HG03521 (cell line): ENCODE data around the gene ABCC3.

ENCODE experiments used
- ATAC-seq: cut with Tn5 transposase; IDR thresholded peaks from one replicate; pipeline ENCODE4 v1.9.1; 2021; ENCODE audit warnings: mild to moderate bottlenecking, moderate library complexity; ENCODE audit not compliant: unreplicated experiment

ABCC3 gene

DNA sequence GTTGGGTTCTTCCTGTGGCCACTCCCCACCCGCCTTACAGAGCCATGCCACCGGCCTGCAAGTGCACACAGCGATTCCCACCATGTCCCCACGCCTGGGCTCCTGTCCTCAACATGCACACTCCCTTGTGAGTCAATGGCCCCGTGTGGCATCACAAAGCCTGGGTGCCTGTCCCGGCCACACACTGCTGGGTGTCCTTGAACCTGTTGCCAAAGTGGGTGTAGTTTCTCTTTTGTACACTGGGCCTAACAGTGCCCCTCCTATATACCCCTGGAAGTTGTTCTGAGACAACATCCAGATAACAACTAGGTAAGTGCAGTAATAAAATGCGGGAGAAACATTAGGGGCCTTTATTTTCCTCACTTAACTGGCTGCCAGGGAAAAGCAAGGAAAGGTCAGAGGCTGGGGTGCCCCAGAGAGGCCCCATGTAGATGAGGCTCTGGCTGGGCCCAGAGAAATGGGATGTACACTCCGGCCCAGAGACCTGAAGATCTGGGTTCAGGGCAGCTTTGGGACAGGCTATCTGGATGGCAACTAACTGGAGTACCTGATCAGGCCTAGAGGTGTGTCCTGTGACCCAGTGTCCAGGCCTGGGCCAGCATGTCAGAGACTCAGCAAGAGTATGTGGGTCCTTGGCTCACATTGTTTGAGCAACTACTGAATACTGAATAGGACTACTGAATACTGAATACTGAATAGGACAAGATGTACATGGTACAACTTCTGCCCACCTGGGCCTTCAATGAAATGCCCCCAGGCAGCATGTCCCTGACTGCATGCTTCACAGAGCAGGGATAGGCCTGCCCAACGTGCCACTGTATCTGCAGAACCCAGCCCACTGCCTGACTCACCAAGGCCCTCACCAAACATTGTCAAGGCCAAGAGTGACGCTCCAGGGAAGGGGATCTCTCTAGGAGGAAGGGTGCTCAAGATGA lies 8.3 kb downstream of the ABCC3 start:
- ATAC-seq, result no peak

DNA sequence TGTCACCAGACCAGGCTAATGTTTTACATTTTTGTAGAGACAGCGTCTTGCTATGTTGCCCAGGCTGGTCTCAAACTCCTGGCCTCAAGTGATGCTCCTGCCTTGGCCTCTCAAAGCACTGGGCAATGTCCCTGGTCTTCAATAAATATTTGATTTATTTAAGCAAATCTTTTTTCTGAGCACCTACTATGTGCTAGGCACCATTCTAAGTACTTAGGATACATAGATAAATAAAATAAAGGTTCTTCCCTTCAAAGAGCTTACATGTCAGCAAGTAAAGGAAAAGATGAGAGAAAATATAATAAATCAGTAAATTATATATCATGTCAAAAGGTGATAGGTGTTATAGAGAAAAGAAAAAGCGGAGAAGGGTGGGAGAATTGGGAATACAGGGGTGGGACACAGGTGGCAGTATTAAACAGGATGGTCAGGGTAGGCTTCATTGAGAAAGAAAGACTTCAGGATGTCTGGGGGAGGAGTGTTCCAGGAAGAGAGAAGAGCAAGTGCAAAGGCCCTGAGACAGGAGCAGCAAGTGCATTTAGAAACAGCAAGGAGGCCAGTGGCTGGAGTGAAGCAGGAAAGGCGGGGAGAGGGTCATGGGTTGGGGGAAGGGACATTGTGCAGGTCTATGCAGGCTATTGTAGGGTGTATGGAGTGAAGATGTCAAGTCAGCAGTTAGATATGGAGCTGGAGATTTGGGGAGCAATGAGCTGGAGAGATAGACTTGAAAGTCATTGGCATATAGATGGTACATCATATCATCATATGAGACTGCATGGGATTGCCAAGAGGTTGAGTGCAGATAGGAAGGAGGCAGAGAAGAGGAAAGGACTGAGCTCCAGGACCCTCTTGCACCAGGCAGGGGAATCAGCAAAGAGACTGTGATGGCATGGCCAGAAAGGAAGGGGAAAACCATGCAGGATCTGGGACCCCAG lies 11.3 kb downstream of the ABCC3 start:
- ATAC-seq, result no peak

DNA sequence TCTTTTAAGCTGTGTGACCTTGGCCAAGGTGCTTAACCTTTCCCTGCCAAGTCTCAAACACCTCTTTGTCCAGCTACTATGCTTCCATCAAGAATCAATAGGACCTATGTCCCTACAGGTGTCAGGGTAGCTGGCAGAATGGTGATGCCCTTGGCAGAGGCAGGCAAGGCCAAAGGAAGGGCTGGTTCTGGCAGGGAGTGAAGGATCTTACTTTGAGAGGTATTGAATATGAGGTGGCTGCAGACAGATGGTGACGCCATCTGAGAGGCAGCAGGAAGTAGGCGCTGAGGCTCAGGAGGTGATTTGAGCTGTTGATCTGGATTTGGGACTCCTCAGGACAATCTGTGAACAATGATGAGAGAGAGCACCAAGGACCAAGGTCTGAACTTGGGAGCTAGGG lies 12.5 kb downstream of the ABCC3 start:
- ATAC-seq, result no peak

DNA sequence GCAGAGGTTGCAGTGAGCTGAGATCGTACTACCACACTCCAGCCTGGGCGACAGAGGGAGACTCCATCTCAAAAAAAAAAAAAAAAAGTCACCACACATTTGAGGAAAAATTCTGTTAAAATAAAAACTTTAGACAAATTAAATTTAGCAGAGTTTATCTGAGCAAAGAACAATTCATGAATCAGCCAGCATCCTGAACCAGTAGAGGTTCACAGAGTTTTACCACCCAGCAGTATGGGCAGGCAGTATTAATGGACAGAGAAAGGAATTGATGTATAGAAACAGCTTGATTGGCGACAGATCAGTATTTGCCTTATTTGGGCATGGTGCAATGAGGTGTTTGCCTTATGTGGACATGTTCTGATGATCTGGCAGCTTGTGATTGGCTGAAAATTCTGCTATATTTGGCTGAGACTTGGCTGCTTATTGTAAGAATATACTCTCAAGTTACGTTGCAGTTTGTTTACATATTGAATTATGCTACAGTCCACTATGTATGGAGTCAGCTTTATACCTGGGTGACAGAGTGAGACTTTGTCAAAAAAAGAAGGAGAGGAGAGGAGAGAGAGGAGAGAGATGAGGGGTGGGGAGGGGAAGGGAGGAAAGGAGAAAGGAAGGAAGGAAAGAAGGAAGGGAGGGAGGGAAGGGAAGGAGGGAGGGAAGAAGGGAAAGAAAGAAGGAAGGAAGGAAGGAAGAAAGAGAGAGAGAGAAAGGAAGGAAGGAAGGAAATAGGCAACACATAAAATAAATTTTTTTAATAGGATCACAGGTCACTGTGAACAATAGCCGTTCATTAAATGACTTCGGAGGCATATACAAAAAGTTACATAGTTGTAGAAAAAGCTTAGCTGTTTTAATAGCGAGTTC lies 14.6 kb downstream of the ABCC3 start:
- ATAC-seq, result no peak

DNA sequence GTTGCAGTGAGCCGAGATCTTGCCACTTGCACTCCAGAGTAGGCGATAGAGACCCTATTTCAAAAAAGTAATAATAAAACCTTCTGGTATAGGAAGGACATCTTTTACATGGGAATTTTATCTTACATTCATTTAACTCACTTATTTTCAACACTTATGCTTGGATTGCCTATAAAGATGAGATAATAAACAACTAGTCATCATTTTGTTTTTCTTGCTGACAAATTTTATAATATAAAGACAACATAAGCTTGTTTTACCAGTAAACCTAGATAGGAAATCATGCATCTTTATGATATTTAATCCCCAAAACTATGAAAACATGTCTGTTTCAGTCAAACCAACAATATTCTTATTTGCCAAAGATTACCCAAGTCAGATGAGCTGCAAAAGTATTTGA lies 17.0 kb downstream of the ABCC3 start:
- ATAC-seq, result no peak

DNA sequence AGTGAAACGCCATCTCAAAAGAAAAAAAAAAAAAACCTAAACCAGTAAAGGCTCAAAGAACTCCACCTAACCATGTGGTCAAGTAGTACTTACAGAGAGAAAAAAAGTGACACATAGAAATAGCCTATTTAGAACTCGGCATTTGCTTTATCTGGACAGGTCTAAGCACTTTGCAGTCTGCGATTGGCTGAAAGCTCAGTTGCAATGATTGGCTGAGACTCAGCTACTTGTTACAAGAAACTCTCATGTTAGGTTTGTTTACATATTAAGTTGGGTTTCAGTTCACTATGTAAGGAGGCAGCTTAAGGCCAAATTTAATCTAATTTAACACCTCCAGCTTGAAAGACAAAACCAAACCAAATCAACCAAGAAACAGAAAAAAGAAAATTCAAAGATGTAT lies 19.1 kb downstream of the ABCC3 start:
- no peak for ATAC-seq

DNA sequence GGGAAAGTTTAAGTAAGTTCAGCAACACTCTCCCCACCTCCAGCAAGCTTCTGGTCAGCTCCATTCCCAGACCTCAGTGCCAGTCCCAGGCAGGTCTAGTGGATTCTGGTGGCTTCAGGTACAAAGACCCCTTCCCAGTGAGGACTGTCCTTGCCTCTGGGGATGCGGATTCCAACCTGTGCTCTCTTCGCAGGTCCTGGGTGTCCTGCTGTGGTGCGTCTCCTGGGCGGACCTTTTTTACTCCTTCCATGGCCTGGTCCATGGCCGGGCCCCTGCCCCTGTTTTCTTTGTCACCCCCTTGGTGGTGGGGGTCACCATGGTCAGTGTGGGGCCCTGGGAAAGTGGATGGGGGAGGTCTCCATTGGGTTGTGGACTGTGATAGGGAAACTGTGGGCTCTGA lies 21.8 kb downstream of the ABCC3 start:
- no peak for ATAC-seq

DNA sequence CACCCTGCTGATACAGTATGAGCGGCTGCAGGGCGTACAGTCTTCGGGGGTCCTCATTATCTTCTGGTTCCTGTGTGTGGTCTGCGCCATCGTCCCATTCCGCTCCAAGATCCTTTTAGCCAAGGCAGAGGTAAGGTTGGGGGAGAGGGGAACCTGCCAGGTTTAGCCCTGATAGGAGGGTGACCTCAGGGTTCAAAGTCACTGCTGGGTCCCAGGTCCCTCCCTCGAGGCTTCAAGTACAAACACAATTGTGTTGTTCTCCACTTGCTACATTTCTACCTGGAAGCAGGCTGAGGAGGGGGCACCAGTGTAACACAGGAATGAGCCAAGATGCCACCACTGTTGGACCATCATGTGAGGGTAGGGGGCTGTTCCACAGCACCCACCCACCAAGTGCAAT lies 22.4 kb downstream of the ABCC3 start:
- no peak for ATAC-seq

DNA sequence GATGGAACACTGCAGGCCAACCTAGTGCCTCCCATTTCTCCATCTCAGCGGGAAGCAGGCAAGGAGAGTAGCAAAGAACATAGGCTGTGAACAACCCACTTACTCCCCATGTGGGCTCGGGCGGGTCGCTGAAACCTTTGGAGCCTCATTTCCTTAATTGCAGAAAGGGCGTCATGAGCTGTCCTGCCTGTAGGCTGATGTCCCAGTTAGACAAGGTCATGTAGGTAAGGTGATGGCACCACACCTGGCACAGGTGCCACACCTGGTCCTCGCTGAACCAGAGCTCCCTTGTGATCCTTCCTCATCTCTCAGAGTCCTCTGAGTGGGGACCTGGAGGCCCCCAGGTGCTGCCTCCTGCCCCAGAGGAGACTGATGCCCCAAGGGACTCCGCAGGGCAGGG lies 22.9 kb downstream of the ABCC3 start:
- ATAC-seq, result no peak

DNA sequence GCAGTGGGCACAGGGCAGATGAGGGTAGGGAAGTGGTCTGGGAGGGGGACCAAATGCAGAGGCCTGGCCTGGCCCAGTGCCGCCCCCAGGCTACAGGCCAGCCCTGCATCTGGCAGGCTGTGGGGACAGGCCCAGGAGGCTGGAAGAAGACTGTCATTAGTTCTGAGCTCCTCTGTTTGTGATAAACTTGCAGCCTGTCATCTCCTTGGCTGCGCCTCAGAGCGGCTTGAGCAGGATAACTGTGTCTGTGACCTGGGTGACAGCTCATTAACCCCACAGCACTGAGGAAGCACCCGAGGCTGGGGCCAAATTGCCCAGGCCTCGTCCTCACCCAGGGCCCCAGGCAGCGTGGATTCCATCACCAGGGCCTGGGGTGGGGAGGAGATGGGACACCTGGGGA lies 23.9 kb downstream of the ABCC3 start:
- ATAC-seq, result no peak

DNA sequence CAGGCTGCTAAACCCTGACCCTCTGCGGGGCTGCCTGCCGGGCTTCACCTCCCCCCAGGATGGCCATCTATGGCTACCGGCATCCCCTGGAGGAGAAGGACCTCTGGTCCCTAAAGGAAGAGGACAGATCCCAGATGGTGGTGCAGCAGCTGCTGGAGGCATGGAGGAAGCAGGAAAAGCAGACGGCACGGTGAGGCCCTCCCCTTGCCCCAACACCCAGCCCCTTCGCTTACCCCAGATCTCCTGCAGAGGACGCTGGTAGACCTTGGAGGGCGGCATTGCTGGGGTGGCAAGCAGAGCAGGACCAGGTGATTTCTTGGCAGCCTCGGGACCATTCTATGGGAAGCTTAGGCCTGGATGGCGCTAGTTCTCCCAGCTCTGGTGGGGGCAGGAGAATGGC lies 24.5 kb downstream of the ABCC3 start:
- ATAC-seq, result no peak

DNA sequence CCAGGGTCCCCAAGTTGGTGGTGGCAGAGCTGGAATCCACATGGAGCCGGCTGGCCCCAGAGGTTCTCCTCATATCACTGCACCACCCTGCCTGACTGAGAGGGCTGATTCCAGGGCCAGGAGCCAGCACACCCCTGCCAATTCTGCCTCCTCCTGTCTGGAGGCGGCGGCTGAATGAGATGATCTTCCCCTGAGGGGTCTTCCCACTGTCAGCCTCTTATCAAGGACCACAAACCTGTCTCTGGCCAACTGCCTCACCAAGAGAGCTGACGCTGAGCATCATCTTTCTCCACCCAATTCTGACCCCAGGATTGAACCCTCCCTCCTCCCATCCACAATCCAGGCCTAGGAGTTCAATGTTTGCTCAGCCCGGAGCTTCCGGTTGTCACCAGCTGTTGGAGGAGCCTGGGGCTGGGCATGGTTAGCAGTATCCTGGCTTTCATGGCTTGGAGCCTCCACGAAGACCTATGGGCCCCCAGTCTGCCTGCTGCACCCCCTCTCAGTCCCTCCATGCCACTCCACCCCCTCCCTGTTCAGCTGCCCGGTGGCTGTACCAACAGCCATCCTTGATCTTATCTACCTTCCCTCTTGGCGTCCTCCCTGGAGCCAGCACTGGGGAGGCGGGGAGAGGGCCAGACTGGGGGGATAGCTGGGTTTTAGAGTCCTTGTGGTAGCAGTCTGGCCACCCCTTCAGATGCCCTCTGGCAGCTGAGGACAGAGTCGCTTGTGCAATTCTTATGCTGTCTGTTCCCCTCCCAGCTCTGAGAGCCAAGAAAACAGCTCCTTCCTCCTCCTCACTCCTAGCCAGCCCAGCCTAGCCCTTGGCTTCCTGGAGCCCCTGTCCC lies 25.6 kb downstream of the ABCC3 start:
- ATAC-seq, result no peak

DNA sequence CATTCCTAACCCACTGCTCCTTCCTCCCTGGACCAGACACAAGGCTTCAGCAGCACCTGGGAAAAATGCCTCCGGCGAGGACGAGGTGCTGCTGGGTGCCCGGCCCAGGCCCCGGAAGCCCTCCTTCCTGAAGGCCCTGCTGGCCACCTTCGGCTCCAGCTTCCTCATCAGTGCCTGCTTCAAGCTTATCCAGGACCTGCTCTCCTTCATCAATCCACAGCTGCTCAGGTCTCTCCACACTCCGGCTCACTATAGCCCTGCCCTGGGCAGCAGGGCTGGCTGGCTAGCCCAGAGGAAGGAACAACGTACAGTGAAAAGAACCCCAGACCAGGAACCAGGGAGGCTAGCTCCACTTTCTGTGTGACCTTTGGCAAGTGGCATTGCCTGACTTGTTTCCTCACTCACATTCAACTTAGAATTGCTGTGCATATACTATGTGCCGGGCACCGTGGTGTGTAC lies 26.2 kb downstream of the ABCC3 start:
- ATAC-seq, result no peak

DNA sequence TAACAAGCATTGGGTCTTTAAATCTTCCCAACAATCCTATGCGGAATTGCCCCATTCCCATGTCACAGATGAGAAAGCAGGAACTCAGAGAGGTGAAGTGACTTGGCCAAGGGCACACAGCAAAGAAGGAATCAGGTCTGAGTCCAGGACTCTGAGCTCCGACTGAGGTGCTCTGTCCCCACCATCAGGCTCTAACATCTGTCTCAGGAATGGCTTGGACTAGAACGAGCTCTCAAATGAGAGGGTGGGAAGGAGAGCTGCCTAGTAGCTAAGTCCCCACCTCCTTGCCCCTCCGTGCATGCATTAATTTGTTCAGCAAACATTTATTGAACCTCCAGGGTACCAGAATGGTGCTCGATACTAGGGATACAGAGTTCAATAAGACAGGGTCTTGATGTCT lies 26.7 kb downstream of the ABCC3 start:
- no peak for ATAC-seq

DNA sequence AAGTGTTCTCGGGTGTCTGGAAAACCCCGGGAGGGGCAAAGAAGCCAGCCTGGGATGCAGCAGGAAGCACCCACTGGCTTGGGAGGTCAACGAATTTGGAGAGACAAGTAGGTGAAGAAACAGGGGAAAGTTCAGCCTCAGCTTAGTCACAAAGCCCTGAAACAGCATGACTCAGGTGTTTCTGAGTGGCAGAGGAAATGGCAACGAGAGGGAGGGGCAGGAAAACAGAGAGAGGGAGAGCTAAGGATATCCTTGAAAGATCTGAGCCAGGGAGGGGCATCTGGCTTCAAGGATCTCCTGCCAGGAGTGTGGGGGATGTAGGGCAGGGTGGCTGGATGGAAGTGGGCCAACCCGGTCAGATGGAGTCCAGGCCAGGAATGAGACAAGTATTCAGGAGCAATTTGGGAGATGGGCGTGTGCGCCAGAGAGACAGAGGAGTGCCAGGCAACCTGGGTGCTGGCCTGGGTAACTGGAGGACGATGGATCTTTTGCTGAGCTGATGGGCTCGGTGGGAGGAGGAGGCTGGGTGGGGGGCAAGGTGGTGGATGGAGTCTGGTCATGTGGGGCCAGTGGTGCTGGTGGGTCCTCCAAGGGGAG lies 27.2 kb downstream of the ABCC3 start:
- ATAC-seq, result no peak

DNA sequence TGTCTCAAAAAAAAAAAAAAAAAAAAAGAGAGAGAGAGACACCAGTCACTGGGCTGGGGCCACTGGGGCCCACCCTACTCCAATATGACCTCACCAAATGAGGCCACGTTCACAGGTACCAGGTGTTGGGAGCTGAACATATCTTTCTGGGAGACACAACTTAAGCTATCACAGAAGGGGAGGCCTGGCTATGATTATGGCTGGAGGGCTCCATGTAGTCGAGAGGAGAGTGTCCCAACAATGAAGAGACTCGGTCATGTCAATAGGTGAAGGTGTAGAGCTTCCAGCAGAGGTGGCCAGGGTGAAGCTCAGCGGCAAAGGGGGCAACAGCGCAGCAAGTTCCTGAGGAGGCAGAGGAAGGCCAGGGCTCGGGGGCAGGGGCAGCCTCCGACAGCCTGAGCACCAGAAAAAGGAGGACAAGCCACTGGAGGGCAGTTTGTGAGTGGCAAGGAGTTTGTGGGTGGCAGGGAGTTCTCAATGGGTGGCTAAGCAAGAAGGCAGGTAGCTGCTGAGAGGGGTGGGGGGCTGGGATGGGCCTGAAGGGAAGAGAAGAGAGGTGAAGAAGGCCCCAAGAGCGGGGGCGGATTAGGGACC lies 28.0 kb downstream of the ABCC3 start:
- ATAC-seq, result no peak

DNA sequence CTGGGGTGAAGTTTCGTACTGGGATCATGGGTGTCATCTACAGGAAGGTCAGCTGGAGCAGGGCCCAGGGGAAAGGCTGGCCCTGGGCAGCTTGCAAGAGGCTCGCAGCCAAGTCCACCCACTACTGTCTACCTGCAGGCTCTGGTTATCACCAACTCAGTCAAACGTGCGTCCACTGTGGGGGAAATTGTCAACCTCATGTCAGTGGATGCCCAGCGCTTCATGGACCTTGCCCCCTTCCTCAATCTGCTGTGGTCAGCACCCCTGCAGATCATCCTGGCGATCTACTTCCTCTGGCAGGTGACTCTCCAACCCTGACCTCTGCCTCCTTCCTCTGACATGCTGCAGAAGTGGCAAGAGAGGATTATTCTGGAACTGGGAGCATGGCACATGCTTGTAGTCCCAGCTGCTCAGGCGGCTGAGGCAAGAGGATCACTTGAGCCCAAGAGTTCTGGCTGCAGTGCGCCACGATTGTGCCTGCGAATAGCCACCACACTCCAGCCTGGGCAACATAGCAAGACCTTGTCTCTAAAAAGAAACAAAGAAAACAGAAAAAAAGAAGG lies 29.2 kb downstream of the ABCC3 start:
- no peak for ATAC-seq

DNA sequence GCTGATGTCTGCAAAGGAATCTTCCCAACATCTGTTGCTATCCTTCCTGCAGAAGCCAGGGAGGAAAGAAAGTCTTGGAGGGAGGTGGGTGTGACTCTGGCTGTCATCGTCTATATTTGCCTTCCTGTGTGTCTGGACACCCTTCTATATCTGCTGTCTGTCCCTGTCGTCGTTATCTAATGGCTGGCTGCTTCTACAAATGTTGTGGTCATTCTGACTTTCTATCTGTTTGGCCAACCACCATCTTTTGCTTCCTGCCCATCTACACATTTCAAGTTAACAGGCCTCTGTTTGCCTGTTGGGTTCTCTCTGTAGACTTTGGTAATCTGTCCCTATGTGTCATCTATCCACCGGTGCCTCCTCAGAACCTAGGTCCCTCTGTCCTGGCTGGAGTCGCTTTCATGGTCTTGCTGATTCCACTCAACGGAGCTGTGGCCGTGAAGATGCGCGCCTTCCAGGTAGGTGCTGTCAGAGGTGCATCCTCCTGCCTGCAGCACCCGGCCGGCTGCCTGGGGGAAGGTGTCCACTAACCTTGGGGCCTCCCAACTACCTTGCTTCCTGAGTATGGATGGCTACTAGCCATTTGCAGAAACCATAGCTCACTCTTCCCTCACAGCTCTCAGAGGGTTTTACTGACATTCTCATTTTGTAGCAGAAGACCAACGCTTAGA lies 30.2 kb downstream of the ABCC3 start:
- ATAC-seq, result no peak
